GM21619 (cell line): ENCODE results near the gene STARD9.
"Not testable (repeated sequence)": the region's sequence is repeated elsewhere in the genome, so short reads cannot be mapped to it uniquely, and the experiment has no call there.

Source experiments
- ATAC-seq: cut with Tn5 transposase; IDR thresholded peaks from one replicate; pipeline ENCODE4 v1.9.1; 2021; ENCODE audit not compliant: unreplicated experiment

The STARD9 gene

GRCh38 chr15:42621996-42622925 is 46.9 kb downstream of the STARD9 start:
- ATAC-seq = no peak

GRCh38 chr15:42623951-42624350 is 48.5 kb downstream of the STARD9 start:
- ATAC-seq = no peak

- no peak for ATAC-seq
Measured at GRCh38 chr15:42627485-42627884, 52.1 kb downstream of the STARD9 start.

GRCh38 chr15:42628761-42629160 is 53.4 kb downstream of the STARD9 start:
- no peak for ATAC-seq

- no peak for ATAC-seq
Measured at GRCh38 chr15:42632105-42632675, 56.8 kb downstream of the STARD9 start.

- ATAC-seq = no peak
Measured at GRCh38 chr15:42640109-42640508, 64.7 kb downstream of the STARD9 start.

- ATAC-seq = peak; percentile 56
Measured at GRCh38 chr15:42650208-42651066, 75.0 kb downstream of the STARD9 start.

- no peak for ATAC-seq
Measured at GRCh38 chr15:42665827-42666226, 90.4 kb downstream of the STARD9 start.

GRCh38 chr15:42667855-42668254 is 92.4 kb downstream of the STARD9 start:
- no peak for ATAC-seq

- no peak for ATAC-seq
Measured at GRCh38 chr15:42670451-42670850, 95.0 kb downstream of the STARD9 start.

- ATAC-seq = no peak
Measured at GRCh38 chr15:42672444-42672843, 97.0 kb downstream of the STARD9 start.

GRCh38 chr15:42674472-42674871 is 99.1 kb downstream of the STARD9 start:
- no peak for ATAC-seq

GRCh38 chr15:42675021-42675420 is 99.6 kb downstream of the STARD9 start:
- ATAC-seq = no peak

- no peak for ATAC-seq
Measured at GRCh38 chr15:42679285-42680141, 104.1 kb downstream of the STARD9 start.

GRCh38 chr15:42680142-42680482 is 104.7 kb downstream of the STARD9 start:
- not testable (repeated sequence) for ATAC-seq

GRCh38 chr15:42681119-42681518 is 105.7 kb downstream of the STARD9 start:
- no peak for ATAC-seq

- ATAC-seq = no peak
Measured at GRCh38 chr15:42686281-42686680, 110.9 kb downstream of the STARD9 start.

- no peak for ATAC-seq
Measured at GRCh38 chr15:42687740-42688139, 112.3 kb downstream of the STARD9 start.

- no peak for ATAC-seq
Measured at GRCh38 chr15:42688301-42688700, 112.9 kb downstream of the STARD9 start.

- ATAC-seq = no peak
Measured at GRCh38 chr15:42691308-42691707, 115.9 kb downstream of the STARD9 start.

- no peak for ATAC-seq
Measured at GRCh38 chr15:42691770-42692169, 116.4 kb downstream of the STARD9 start.
